ENCODE results near the gene GNAT2. TPM values are rescaled to one million over a fixed set of nuclear protein-coding genes. Genes with fewer than 3 reads are reported as not detected.

The GNAT2 gene
- polyA plus RNA-seq, 1 experiment: 0.09 TPM

- ChIA-PET POLR2A (interaction anchor here (0.6 kb wide), 1 partner anchor 25 kb away, joined by 6 read pairs; the partner anchor contains the start of gene GSTM4), CTCF (interaction anchor here (0.6 to 13.3 kb wide), 6 partner anchors 7 to 353 kb away, joined by 3 to 153 read pairs (median 4); partner anchors contain the start of gene AHCYL1)
- no peak for DNase-seq (ENCODE audit: low read depth)
- H3K4me3 ChIP-seq (ENCODE audit: low read depth, low read length): no peak overlapping the region
- peaks cover 55% of the 10 kb centered on the region for H3K36me3 ChIP-seq (ENCODE audit: control insufficient read depth, insufficient read depth, low read length)
- TF ChIP-seq CTCF (IDR thresholded peaks at IDR 0.05; ENCODE audit: insufficient read depth, low read depth, low read length): no peak
- H3K27me3 ChIP-seq (ENCODE audit: control insufficient read depth, insufficient read depth, low read length): no peaks in the 10 kb centered on the region
Observed at GRCh38 chr1:109630898-109631512, 11.6 kb upstream of the GNAT2 start.

- no peaks in the 10 kb centered on the region for H3K27me3 ChIP-seq (ENCODE audit: control insufficient read depth, insufficient read depth, low read length)
- TF ChIP-seq CTCF (IDR thresholded peaks at IDR 0.05; ENCODE audit: insufficient read depth, low read depth, low read length): peak; percentile 21
- DNase-seq (ENCODE audit: low read depth): no peak
- CTCF ChIA-PET: interaction anchor here (0.6 to 13.3 kb wide), 9 partner anchors 8 to 354 kb away, joined by 3 to 153 read pairs (median 4); partner anchors contain the start of gene AHCYL1
- H3K36me3 ChIP-seq (ENCODE audit: control insufficient read depth, insufficient read depth, low read length): peaks cover 55% of the 10 kb centered on the region
- H3K4me3 ChIP-seq (ENCODE audit: low read depth, low read length): no peak overlapping the region
- POLR2A ChIA-PET: interaction anchor here (0.6 to 0.9 kb wide), 2 partner anchors 25 to 82 kb away, joined by 3 to 6 read pairs; partner anchors contain the start of gene GSTM4
Observed at GRCh38 chr1:109630081-109630897, 10.9 kb upstream of the GNAT2 start.

GRCh38 chr1:109629372-109630030 is 10.1 kb upstream of the GNAT2 start:
- no peak for TF ChIP-seq CTCF (IDR thresholded peaks at IDR 0.05; ENCODE audit: insufficient read depth, low read depth, low read length)
- no peak overlapping the region for H3K4me3 ChIP-seq (ENCODE audit: low read depth, low read length)
- POLR2A ChIA-PET: interaction anchor here (0.9 kb wide), 1 partner anchor 82 kb away, joined by 3 read pairs; no protein-coding TSS in a partner anchor
- no peak for DNase-seq (ENCODE audit: low read depth)
- H3K27me3 ChIP-seq (ENCODE audit: control insufficient read depth, insufficient read depth, low read length): no peaks in the 10 kb centered on the region
- peaks cover 55% of the 10 kb centered on the region for H3K36me3 ChIP-seq (ENCODE audit: control insufficient read depth, insufficient read depth, low read length)
- CTCF ChIA-PET: interaction anchor here (0.6 to 13.3 kb wide), 7 partner anchors 9 to 355 kb away, joined by 3 to 153 read pairs (median 5); partner anchors contain the start of gene AHCYL1

GRCh38 chr1:109628540-109629321 is 9.3 kb upstream of the GNAT2 start:
- Histone ChIP-seq H3K36me3 (ENCODE audit: control insufficient read depth, insufficient read depth, low read length) (peaks cover 55% of the 10 kb centered on the region), H3K4me3 (ENCODE audit: low read depth, low read length) (no peak overlapping the region), H3K27me3 (ENCODE audit: control insufficient read depth, insufficient read depth, low read length) (no peaks in the 10 kb centered on the region)
- no peak for TF ChIP-seq CTCF (IDR thresholded peaks at IDR 0.05; ENCODE audit: insufficient read depth, low read depth, low read length)
- ChIA-PET CTCF (interaction anchor here (0.6 to 13.3 kb wide), 5 partner anchors 10 to 88 kb away, joined by 3 to 153 read pairs (median 5); partner anchors contain the start of gene GNAI3), POLR2A (interaction anchor here (0.9 kb wide), 1 partner anchor 81 kb away, joined by 3 read pairs; no protein-coding TSS in a partner anchor)
- no peak for DNase-seq (ENCODE audit: low read depth)
